Measurements from ENCODE around the gene ZSCAN5B. TPM values are rescaled to one million over a fixed set of nuclear protein-coding genes. Genes with fewer than 3 reads are reported as not detected.

ZSCAN5B gene
- total and polyA plus RNA-seq, 2 of the 13 experiments (the other 11 are each of a cell fraction or from before 2014, with no cell fraction given) = not detected

DNA sequence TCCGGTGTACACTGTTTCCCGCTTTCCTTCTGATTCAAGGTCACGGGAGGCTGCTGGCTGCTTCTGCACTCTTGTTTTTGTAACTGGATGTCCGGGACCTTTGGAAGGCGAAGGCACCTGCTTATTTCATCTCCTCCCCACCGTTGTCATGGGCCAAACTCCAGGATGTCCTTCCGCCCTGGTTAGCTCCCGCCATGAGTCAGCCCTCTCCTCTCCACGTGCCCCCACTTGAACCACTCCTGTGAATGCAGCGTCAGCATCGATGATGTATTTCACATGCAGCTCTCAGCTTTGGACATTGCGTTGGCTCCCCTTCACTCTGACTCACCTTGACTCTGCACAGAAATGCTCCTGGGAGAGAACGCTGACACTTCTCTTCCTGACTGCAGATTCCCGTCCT is 27.3 kb downstream of the ZSCAN5B start (continued):
- TF ChIP-seq, protein P1, sequence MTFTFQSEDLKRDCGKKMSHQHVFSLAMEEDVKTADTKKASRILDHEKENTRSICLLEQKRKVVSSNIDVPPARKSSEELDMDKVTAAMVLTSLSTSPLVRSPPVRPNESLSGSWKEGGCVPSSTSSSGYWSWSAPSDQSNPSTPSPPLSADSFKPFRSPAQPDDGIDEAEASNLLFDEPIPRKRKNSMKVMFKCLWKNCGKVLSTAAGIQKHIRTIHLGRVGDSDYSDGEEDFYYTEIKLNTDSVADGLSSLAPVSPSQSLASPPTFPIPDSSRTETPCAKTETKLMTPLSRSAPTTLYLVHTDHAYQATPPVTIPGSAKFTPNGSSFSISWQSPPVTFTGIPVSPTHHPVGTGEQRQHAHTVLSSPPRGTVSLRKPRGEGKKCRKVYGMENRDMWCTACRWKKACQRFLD (CRISPR knock-in tag; IDR thresholded peaks at IDR 0.05; ENCODE audit: borderline replicate concordance) = no peak
- TF ChIP-seq ZNF83 (CRISPR knock-in tag; IDR thresholded peaks at IDR 0.05; ENCODE audit: borderline replicate concordance) (peak; percentile 66; the same call in 1 of the 2 replicates), ZBTB8A (CRISPR knock-in tag; IDR thresholded peaks at IDR 0.05; ENCODE audit: borderline replicate concordance, low read depth) (no peak), SMAD3 (CRISPR knock-in tag; IDR thresholded peaks at IDR 0.05) (0 out of 2 replicates have a peak, but pooled peaks have one; percentile 38), U2AF1 (optimal IDR thresholded peaks at IDR 0.05; ENCODE audit: low read depth, low read length) (no peak), SRF (IDR thresholded peaks at IDR 0.05; ENCODE audit: low read depth, low read length) (no peak), KLF12 (CRISPR knock-in tag; IDR thresholded peaks at IDR 0.05; ENCODE audit: borderline replicate concordance) (no peak), FOXM1 (CRISPR knock-in tag; IDR thresholded peaks at IDR 0.05) (no peak), MXI1 (IDR thresholded peaks at IDR 0.05; ENCODE audit: borderline replicate concordance, low read depth, low read length) (peak; percentile 94; the same call in 2 of the 3 replicates), MEIS1 (CRISPR knock-in tag; IDR thresholded peaks at IDR 0.05; ENCODE audit: borderline replicate concordance) (peak; percentile 55; the same call in 1 of the 2 replicates), CCAR2 (optimal IDR thresholded peaks at IDR 0.05; ENCODE audit: low read depth, low read length) (no peak), HNRNPL (IDR thresholded peaks at IDR 0.05; ENCODE audit: low read depth, low read length) (no peak), EP300 (IDR thresholded peaks at IDR 0.05; ENCODE audit: low read depth in 2 of 2, low read length in 2 of 2) (0 out of 4 replicates have a peak, but pooled peaks of 1 of the 2 experiments have one; percentile 22), EP300 (CRISPR knock-in tag; IDR thresholded peaks at IDR 0.05; ENCODE audit: borderline replicate concordance) (peak; percentile 62; the same call in 1 of the 2 replicates), CC2D1A (CRISPR knock-in tag; IDR thresholded peaks at IDR 0.05) (no peak), PHB2 (IDR thresholded peaks at IDR 0.05; ENCODE audit: partially characterized antibody) (no peak), ZFP82 (CRISPR knock-in tag; IDR thresholded peaks at IDR 0.05; ENCODE audit: borderline replicate concordance) (no peak), SALL1 (CRISPR knock-in tag; IDR thresholded peaks at IDR 0.05) (peak; percentile 91), PHF20 (CRISPR knock-in tag; IDR thresholded peaks at IDR 0.05) (peak; percentile 55; the same call in 1 of the 2 replicates)
- TF ChIP-seq, protein P2, sequence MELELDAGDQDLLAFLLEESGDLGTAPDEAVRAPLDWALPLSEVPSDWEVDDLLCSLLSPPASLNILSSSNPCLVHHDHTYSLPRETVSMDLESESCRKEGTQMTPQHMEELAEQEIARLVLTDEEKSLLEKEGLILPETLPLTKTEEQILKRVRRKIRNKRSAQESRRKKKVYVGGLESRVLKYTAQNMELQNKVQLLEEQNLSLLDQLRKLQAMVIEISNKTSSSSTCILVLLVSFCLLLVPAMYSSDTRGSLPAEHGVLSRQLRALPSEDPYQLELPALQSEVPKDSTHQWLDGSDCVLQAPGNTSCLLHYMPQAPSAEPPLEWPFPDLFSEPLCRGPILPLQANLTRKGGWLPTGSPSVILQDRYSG (CRISPR knock-in tag; IDR thresholded peaks at IDR 0.05) = no peak
- TF ChIP-seq, protein P3, sequence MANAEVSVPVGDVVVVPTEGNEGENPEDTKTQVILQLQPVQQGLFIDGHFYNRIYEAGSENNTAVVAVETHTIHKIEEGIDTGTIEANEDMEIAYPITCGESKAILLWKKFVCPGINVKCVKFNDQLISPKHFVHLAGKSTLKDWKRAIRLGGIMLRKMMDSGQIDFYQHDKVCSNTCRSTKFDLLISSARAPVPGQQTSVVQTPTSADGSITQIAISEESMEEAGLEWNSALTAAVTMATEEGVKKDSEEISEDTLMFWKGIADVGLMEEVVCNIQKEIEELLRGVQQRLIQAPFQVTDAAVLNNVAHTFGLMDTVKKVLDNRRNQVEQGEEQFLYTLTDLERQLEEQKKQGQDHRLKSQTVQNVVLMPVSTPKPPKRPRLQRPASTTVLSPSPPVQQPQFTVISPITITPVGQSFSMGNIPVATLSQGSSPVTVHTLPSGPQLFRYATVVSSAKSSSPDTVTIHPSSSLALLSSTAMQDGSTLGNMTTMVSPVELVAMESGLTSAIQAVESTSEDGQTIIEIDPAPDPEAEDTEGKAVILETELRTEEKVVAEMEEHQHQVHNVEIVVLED (CRISPR knock-in tag; IDR thresholded peaks at IDR 0.05; ENCODE audit: borderline replicate concordance) = no peak; the same call in 1 of the 2 replicates
- TF ChIP-seq, protein P4, sequence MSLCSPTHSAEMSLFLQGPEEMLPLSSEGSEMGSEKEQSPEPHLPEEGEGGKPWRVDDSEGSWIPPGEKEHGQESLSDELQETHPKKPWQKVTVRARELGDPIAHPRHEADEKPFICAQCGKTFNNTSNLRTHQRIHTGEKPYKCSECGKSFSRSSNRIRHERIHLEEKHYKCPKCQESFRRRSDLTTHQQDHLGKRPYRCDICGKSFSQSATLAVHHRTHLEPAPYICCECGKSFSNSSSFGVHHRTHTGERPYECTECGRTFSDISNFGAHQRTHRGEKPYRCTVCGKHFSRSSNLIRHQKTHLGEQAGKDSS (CRISPR knock-in tag; IDR thresholded peaks at IDR 0.05; ENCODE audit: borderline replicate concordance, low read depth) = peak; percentile 78; the same call in 1 of the 2 replicates
- TF ChIP-seq, protein P5, sequence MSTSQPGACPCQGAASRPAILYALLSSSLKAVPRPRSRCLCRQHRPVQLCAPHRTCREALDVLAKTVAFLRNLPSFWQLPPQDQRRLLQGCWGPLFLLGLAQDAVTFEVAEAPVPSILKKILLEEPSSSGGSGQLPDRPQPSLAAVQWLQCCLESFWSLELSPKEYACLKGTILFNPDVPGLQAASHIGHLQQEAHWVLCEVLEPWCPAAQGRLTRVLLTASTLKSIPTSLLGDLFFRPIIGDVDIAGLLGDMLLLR (CRISPR knock-in tag; IDR thresholded peaks at IDR 0.05) = no peak
